Measurements from ENCODE around the gene DYSF.

The DYSF gene

DNA sequence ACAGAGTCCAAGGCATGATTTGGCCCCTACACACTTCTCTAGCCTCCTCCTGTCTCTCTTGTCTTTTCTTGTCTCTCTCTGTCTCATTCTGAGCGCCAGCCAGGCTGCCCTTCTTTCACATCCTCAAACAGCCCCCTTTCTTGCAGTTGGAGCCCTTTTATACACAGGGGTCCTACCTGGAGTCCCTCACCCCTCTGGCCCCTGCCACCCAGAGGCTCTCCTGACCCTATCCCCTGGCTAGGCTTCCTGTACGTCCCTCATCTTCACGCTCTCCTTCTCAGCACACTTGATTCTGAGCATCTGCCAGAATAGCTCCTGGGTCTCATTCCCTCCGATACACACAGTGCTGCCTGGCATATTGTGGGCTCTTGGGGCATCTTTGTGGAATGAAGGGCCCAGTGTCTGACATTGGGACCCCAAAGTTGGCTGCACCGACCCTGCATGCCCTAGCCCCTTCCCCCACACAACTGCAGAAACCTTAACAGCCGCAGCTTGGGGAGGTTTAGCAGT, 261.9 kb downstream of the DYSF start:
- no peak for DNase-seq

DNA sequence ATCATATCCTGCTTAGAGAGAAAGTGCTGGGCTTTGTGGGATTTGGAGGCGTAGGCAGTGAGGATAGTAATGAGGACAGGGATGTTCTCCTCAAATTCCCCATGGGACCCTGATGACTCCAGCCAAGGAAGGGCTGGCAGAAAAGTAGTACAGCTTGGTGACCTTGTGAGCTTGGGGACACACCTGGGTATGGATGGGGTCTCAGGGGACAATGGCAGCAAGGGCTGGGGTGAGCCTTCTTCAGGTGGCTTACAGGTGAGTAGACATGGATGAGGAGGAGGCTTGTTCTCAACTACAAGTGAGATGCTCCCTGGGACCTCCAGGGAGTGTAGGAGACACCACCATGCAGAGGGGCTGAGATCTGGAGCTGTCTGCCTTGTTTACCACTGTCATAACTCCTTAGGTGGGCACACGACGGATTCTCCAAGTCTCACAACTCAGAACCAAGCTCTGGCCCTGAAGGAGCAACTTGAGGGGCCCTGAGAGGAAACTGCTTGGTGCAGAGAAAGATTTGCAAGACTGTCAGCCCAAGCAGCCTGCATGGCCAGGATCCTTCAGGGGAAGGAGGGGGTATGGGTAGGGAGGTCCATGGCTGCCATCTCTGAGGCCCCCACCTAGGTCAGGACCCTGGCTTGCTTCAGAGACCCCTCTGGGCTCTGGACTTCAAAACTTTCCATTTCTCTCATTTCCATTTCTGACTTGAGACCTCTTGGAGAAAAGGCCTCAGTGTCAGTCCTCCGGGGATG, 262.8 kb downstream of the DYSF start:
- DNase-seq, result no peak

DNA sequence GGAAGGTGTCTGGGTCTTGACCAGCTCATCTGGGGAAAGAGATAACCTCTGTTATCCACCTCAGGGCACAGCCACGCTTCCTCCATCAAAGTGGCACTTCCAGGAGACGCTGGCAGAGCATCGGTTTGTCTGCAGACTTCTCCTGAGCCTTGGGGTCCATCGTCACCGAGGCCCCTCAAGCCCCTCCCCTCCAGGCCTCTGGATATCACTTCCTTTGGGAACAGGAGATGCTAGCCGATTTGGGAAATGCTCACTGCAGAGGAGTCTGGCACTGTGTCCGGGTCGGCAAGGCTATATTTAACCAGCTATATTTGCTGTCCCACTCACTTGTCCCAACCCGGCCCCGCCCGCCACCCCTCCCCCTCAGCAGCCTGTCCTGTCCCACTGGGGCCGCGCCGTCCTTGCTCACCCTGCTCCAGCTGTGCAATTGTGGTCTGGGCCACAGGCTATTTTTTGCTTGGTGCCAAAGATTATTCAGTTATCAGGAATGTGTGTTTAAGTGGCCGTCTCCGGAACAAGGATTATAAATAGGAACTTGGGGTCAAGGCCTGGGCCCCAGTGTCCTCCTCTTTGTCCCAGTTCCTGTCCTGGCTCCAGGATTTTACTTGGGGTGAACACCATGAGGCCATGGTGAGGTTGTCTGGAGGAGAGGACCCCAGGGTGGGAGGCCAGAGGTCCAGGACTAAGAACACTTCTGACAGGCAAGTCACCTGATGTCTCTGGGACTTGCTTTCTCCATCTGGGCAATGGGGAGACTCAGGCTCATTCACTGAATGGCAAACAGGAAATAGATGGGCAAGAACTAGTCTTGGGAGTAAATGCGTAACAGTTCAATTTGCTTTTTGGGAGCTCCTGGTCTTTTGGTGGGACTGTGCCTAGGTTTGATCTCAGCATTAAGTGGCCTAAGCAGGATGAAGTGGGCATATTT, 263.6 kb downstream of the DYSF start:
- DNase-seq, result no peak

DNA sequence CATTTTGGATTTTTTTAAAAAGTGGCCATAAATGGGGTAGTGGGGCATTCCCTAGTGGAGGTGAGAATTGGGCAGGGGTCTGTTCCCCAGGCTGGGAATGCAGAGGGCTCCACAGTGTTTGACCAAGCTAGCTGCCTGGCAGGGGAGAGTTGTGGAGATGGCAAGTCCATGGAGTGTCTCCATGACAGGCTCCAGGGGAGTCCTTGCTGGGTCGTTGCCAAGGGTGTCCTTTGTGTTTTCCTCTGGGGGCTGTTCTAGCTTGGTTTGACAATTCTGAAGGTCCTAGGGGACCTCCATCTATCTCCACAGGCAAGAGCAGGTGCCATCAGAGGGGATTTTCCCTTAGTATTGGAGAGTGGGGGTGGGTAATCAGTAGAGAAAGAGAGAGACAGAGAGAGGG, 265.3 kb downstream of the DYSF start:
- DNase-seq, result no peak

DNA sequence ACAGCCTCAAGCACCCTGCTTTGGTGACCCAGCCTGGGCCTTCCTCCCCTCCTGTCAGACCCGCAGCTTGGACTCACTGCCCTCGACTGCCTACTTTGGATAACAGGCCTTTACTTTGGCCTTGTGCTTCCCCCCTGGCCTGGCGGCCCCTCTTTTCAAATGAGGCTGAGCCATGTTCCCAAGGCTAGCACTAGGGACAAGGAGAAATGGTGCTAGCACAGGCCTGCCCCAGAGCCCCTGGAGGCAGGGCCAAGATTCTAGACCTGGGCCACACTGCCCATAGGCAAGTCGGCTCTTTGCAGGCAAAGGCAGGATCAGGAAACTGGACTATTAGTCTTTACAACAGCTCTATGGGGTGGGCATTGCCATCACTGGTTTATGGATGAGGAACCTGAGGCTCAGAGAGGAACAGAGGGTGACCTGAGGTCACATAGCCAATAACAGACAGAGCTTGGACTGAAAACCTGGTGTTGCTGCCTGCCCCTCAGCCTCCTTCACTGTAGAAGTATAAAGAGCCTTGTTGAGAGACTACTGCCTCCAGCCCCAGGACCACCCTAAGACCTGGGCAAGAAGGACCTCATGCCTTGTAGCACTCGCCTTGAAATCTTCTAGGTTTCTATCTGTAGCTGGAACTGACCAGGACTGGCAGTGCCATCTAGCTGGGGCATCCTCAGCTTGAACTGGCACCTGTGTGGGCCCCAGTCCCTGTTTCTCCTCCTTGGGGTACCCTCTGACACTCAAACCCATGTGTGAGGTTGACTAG, 266.3 kb downstream of the DYSF start:
- no peak for DNase-seq

DNA sequence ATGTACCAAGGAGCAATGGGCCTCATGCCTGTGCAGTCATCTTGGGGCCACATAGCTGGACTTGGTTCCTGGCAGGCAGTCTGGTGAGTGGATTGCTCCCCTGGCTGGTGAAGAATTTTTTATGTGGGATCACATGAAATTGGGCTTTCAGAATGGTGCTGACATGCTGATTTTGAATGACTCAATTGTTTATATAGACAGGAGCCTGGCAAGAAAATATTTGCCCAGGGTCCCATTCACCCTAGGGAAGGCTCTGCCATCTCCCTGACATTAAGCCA, 266.9 kb downstream of the DYSF start:
- DNase-seq, result no peak

DNA sequence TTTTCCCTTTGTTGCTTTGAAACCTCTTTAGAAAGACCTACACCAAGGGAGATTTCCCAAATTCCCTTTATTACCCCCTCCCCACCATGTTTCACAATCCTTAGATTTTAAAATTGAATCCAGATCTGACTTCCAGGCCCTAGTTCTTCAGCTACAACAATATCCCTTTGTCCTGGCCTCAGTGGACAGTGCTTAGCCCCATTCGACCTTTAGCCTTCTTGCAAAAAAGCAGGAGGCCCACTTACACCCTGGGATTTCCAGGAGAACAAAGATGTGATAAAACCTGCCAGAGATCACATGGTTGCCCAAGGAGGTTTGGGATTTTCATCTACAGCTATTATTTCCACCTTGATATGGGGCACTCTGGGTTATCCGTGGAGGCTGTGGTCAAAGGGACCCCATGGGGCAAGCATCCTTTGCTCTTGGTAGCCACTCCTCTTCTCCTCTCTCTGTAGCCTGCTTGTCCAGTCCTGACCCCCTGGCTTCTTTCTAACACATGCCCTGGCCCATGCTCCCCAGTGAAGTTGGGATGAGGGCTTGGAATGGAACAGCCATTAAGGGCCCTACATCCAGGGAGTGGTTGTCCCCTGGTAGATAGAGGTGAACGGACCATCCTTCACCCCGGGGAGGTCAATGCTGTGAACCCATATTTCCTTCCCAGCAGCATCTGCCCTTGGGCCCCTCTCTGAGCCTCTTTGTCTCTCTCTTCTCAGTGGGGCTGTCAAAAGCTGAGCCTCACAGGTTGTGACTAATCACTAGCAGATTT, 267.4 kb downstream of the DYSF start:
- DNase-seq, result no peak

DNA sequence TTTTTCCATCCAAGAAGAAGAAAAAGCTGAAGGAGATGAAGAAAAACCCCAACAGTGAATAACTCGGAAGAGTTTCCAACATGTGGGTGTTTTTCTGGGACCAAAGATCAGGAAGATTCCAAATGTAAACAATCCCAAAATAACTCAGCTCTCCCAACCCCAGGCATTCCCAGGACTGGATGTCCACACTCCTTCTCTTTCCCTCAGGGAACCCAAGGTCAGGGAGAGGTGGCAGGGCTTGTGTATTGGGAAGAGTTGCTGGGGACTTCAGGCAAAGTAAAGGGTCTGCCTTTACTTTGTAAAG, 268.0 kb downstream of the DYSF start:
- no peak for DNase-seq

DNA sequence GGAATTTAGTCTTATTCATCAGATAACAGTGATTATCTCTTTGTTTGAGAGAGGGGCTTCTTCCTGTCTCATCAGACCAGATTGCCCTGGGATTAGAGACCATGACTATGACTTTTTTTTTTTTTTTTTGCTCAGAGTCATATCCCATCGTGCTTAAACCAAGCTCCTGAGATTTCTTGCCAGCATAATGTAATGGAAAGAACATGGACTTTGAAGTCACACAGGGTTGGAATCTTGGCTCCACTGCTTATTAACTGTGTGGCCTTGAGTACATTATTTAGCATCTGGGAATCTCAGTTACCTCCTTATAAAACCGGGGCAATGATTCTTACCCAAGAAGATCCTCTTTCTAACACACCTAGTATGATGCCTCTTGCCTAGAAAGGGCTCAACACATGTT, 268.3 kb downstream of the DYSF start:
- no peak for DNase-seq

DNA sequence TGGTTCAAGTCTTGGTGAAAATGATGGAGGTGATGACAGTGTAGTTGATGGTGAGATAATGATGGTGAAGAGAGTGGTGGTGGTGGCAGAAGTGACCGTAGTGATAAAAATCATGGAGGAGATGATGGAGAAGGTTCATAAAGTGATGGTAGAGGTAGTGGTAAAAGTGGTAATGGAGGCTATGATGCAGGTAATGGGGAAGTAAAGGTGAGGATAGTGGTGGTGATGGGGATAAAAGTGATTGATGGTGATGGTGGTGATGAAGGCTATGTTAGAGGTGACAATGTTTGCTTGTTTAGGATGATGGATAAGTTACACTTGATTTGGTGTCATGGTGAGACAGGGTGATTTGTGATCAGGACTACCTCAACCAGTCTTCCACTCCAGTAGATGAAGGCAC, 268.9 kb downstream of the DYSF start:
- no peak for DNase-seq

DNA sequence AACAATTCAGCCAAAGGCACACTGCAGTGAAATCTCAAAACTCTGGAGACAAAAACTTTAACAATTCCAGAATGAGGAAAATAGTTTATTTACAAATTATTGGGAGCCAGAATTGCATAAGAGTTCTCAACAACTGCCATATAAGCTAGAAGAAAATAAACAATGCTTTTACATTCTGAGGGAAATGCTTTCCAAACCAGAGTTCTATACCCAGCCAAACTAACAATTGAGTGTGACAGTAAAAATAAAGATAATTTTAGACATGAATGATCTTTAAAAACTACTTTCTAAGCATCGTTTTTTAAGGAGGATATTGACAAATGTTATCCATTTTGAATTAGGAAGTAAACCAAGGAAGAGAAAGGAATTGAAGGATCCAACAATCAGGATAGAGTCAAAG, 271.4 kb downstream of the DYSF start:
- DNase-seq, result no peak

DNA sequence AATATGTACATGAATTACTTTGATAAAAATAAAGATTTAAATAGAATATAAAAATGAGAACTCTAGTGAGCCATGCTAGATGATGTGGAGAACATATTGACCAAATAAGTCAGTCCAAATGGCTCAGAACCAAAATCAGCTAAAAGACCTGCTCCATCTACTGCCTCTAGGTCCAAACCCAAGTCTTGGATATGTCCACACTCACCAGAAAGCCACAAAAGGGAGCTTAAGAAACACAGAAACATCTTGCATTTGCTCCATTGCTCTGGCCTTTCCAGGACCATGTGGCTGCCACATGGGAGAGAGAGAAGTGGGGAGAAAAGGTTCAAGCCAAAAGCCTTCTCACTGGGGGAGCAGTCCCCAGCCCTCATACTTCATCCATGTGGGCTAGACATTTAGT, 272.5 kb downstream of the DYSF start:
- DNase-seq, result no peak

DNA sequence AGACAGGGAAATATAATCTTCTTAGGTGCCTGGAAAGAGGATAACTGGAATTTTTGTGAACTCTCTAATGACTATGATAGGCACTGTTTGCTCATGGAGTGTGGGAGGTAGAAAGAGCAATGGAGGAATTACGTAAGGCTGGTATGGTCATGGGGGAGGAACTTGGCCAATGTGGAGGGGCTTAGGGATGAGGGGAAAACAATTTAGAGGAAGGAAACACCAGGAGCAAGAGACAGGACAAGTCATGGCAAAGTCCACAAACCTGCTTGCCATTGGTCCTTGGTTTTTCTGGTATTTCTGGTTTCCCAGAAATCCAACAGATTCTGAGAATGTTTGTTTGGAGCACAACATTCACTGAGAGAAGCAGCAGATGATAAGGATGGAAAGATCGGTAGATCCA, 274.2 kb downstream of the DYSF start:
- no peak for DNase-seq

DNA sequence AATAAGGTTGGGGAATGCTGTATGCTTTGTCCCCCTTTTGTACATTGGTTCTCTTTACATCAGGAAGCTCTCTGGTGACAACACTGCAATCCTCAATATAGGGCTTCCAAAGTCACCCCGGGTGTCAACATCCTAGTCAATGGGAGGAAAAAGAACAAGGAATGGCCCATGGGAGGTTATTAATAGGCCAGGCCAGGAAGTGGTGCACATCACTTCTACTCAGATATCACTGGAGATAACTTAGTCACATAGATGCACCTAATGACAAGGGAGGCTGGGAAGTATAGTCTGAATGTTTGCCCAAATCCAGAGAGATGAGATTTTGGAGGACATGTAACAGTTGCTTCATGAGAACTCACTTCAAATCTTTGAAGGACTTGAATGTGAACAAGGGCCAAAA, 274.7 kb downstream of the DYSF start:
- no peak for DNase-seq

DNA sequence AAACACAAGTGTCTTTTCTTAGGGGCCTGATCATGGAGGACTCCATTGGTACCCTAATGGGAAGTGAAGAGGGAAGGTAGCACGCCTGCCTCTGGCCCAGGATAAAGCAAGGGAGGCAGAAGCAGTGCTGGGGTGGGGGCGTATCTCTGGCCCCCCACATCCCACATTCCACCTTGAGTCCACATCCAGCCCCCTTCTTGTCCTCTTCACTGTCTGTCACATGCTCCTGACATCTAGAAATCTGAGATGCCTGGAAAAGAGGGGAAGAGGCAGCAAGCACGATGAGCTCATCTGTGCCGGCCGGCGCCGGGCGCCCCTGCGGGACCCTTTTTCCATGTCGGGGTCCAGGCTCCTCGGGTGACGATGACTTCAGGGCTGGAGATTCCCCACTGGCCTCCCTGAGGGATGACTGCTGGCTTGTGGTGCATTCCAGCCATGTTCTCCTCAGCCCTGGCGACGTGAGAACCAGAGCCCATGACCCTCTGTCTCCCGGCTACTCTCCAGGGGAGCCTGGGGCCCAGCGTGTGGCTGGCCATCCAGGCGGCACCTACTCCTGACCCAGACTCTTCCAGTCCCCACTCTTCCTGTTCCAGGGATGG, 277.5 kb downstream of the DYSF start:
- DNase-seq, result no peak

DNA sequence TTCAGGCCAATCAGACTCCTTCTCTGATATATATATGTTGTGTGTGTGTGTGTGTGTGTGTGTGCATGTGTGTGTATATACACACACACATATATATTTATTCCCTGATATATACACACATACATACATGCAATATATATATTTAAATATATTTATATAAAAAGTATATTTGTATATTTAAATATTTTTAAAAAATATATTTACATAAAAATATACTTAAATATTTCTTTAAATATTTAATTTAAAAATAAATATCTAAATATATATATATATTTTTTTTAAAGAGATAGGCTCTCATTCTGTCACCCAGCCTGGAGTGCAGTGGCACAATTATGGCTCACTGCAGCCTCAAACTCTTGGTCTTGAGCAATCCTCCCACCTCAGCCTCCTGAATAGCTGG, 281.3 kb downstream of the DYSF start:
- DNase-seq, result no peak

DNA sequence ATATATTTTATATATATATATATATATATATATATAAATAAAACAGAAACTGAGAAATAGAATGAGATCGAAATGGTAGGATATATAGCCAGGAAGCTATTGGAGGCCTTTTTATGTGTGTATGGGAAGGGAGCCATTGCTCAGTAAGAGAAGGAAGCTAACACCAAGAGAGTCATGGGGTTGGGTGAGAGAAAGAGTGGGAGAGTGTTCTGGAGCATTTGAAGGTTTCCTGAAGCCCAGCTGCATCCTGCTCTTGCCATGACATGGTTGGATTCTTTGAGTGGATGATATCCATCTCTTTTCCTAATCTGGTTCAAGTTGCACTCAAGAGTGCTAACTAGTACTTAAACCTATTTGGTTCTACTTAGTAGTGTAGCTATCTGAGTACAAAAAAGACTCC, 282.3 kb downstream of the DYSF start:
- DNase-seq, result no peak
